IPS-18a (cell line): ENCODE data around the gene ENO2.

Experiments used
- H3K27ac ChIP-seq: one replicate; pipeline ENCODE4 v1.5.1; 2013; ENCODE audit warnings: low read length
- H3K27me3 ChIP-seq: one replicate; pipeline ENCODE4 v1.6.1; 2013; ENCODE audit warnings: mild to moderate bottlenecking, low read length; ENCODE audit not compliant: control insufficient read depth, insufficient read depth
- H3K36me3 ChIP-seq: one replicate; pipeline ENCODE4 v1.6.1; 2013; ENCODE audit warnings: low read depth, low read length; ENCODE audit not compliant: control insufficient read depth
- H3K4me1 ChIP-seq: one replicate; pipeline ENCODE4 v1.6.1; 2013; ENCODE audit warnings: low read depth, low read length; ENCODE audit not compliant: control insufficient read depth
- H3K4me3 ChIP-seq: one replicate; pipeline ENCODE4 v1.5.1; 2013; ENCODE audit warnings: low read length
- H3K9ac ChIP-seq: one replicate; pipeline ENCODE4 v1.6.1; 2013; ENCODE audit warnings: mild to moderate bottlenecking, low read length, moderate library complexity
- H3K9me3 ChIP-seq: one replicate; pipeline ENCODE4 v1.6.1; 2013; ENCODE audit warnings: low read depth, low read length; ENCODE audit not compliant: control insufficient read depth

The ENO2 gene

DNA sequence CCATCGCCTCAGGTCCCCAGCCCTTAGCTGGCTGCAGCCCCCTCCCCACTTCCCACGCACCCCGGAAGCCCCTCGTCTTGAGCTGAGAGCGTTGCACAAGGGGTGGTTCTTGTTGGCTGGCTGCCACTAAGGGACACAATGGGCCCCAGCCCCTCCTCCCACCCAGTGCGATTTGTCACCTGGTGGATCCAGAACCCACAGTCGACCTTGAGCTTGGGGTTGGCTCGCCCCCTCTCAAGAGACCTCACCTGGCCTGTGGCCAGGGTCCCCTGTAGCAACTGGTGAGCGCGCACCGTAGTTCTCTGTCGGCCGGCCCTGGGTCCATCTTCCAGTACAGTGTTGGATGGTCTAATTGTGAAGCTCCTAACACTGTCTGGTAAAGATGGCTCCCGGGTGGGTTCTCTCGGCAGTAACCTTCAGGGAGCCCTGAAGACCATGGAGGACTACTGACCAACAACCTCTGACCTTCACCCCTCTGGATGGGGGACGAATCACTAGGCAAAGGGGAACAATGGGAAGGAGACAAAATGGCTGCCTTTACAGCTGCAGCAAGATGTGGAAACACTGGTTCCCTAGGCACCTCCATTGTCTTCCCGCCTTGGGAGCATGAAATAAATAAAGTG, 49.5 kb downstream of the ENO2 start:
- peaks cover 22% of the 10 kb centered on the region for H3K4me1 ChIP-seq
- no peak overlapping the region for H3K4me3 ChIP-seq
- H3K27ac ChIP-seq: peak overlapping the region; percentile 55
- no peaks in the 10 kb centered on the region for H3K27me3 ChIP-seq
- H3K9me3 ChIP-seq: no peaks in the 10 kb centered on the region
- H3K36me3 ChIP-seq: peaks cover 44% of the 10 kb centered on the region
- no peak overlapping the region for H3K9ac ChIP-seq

DNA sequence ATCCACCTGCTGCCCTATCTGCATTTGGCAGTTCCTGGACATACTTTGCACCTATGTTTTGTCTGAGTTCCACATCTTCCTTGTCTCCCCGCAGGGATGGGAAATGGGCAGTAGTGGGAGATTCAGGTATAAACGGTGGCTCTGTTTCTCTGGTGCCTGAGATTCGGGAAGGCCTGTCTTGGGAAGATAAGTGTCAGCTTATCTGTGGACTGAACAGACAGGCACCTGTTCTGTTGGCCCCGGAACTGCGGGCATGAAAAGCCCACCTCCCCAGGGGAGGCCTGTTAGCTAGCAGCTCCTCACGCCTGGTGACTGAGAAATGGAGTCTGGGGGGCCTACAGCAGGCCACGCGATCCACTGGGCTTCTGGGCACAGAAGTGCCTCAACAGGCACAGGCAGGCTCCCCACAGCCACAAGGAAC, 50.2 kb downstream of the ENO2 start:
- Histone ChIP-seq H3K4me1 (peaks cover 25% of the 10 kb centered on the region), H3K27me3 (no peaks in the 10 kb centered on the region), H3K27ac (peak overlapping the region; percentile 55), H3K9me3 (no peaks in the 10 kb centered on the region), H3K4me3 (no peak overlapping the region), H3K36me3 (peaks cover 49% of the 10 kb centered on the region), H3K9ac (no peak overlapping the region)

DNA sequence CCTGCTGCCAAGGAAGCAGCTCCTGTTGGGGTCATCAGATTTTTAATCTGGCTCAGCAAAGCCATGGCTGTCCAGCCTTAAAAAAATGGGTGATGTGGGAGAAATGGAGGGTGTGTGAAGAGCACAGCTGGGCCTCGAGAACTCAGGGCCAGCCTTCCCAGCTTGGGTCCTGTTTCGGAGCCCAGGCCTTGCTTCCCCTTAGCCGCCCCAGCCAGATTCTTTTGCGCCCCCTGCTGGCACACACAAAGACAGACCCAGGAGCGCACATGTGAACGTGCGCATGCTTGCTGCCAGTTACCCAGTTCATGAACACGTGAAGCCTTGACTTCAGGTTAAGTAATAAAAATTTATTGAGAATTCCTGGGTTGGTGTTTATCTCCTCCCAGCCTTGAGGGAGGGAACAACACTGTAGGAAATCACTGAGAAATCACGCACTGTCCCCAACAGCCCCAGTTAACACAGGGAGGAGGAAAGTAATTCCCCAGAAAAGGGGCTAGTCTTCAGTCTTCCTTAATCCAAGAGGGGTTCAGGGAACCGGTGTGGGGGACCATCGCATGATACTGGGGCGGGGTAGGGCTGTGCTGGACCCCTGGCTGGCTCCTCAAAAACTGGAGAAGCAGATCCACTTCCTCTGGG, 50.8 kb downstream of the ENO2 start:
- H3K9me3 ChIP-seq: no peaks in the 10 kb centered on the region
- H3K36me3 ChIP-seq: peaks cover 49% of the 10 kb centered on the region
- H3K27me3 ChIP-seq: no peaks in the 10 kb centered on the region
- H3K9ac ChIP-seq: no peak overlapping the region
- H3K4me1 ChIP-seq: peaks cover 25% of the 10 kb centered on the region
- no peak overlapping the region for H3K27ac ChIP-seq
- H3K4me3 ChIP-seq: no peak overlapping the region

DNA sequence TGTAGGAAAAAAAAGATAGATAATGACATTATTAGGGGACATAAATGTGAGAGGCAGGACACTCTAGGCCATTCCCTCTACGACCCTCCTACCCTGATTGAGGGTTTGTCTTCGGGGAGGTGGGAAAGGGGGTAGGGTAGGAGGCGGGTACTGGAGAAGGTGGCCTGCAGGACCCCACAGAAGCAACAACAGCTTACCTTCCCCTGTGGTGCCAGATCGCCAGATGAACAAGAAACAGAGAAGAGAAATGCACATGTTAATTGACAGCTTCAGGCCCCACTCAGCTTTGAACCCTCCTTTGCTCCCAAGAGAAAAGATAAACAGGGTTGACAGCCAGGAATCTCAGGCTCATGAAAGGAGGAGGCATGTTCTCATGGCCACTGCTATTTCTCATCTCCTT, 51.3 kb downstream of the ENO2 start:
- Histone ChIP-seq H3K4me1 (peaks cover 25% of the 10 kb centered on the region), H3K9ac (no peak overlapping the region), H3K27me3 (no peaks in the 10 kb centered on the region), H3K36me3 (peaks cover 49% of the 10 kb centered on the region), H3K9me3 (no peaks in the 10 kb centered on the region), H3K4me3 (no peak overlapping the region), H3K27ac (no peak overlapping the region)

DNA sequence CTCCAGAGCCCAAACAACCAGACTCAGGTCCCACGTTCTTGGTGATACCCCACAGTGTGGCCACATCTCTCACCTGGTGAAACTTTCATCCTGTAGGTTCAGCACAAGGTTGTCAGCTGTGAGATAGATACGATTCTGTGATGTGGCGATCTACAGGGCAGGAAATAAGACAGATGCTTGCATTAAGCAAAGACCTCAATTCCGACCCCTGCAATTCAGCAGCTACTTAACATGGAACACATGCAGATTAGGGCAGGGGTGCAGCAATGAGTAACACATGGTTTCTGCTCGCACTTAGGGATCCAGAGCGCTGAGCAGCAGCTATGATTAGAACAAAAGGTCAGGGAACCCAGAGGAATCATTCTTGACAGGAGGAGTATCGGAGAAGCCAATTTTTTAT, 52.0 kb downstream of the ENO2 start:
- Histone ChIP-seq H3K4me3 (no peak overlapping the region), H3K27me3 (no peaks in the 10 kb centered on the region), H3K9ac (no peak overlapping the region), H3K36me3 (peaks cover 49% of the 10 kb centered on the region), H3K4me1 (peaks cover 19% of the 10 kb centered on the region), H3K27ac (no peak overlapping the region), H3K9me3 (no peaks in the 10 kb centered on the region)

DNA sequence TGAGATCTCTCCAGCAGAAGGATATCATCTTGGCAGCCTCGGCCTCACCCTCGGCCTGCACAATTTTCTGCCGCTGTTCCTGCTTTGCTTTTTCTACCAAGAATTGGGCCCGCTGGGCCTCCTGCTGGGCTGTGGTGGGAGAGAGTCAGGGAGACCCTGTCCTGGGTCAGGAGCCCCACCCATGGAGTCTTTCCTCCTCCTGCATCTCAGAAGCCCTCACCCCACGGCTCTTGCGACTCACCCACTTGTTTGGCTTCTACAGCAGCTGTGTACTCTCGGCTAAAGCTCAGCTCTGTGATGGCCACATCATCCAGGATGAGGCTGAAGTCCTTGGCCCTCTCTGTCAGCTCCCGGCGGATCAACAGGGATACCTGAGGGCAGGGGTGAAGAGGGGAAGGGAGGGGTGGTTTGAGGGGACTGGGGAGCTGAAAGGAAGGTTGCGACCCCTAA, 53.3 kb downstream of the ENO2 start:
- peaks cover 49% of the 10 kb centered on the region for H3K36me3 ChIP-seq
- H3K27me3 ChIP-seq: no peaks in the 10 kb centered on the region
- H3K4me3 ChIP-seq: no peak overlapping the region
- peaks cover 11% of the 10 kb centered on the region for H3K4me1 ChIP-seq
- no peak overlapping the region for H3K9ac ChIP-seq
- H3K27ac ChIP-seq: no peak overlapping the region
- no peaks in the 10 kb centered on the region for H3K9me3 ChIP-seq

DNA sequence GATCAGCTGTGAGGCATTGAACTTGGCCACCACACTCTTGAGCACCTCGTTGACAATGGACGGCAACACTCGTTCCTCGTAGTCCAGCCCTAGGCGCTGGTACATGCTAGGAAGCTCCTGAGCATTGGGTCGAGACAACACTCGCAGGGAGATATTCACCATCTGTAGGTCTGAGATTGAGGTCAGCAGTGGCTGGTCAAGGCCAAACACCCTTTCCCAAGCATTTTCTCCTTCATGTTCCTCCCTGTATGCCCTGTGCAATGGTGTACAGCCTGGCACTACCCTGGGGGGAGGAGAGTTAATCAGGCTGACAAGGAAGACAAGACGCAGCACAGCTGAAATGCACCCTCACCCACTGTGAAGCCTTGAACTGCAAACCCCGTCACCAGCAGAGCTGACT, 54.0 kb downstream of the ENO2 start:
- Histone ChIP-seq H3K27ac (no peak overlapping the region), H3K9ac (no peak overlapping the region), H3K4me1 (peaks cover 10% of the 10 kb centered on the region), H3K9me3 (no peaks in the 10 kb centered on the region), H3K27me3 (no peaks in the 10 kb centered on the region), H3K4me3 (no peak overlapping the region), H3K36me3 (peaks cover 49% of the 10 kb centered on the region)

DNA sequence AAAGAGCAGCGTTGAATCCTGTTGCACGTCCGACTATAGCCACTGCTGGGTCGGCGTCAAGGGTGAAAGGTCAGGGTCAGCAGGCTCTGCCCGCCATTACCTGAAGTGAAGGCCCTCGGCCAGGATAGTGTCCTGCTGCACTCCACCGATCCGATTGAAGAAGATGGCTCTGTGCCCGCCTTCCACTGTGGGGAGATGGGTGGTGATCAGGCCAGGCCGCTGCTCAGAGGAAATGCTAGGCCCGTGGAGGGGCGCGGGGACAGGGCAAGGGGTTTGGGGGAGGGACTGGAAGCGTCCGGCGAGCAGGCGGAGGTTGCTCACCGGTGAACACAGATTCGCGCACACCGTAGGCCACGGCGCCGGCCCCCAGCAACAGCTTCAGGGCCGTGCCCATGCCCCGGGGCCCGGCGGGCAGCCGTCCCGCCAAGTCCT, 55.7 kb downstream of the ENO2 start:
- Histone ChIP-seq H3K4me1 (peaks cover 8% of the 10 kb centered on the region), H3K9ac (peak overlapping the region; percentile 99), H3K27ac (peak overlapping the region; percentile 86), H3K27me3 (no peaks in the 10 kb centered on the region), H3K4me3 (peak overlapping the region; percentile 99), H3K9me3 (no peaks in the 10 kb centered on the region), H3K36me3 (peaks cover 54% of the 10 kb centered on the region)
